Hepatocyte (in vitro differentiated cells): ENCODE data around the gene LTO1.

Experiments used
- CTCF ChIP-seq: fragments of 200-600 bp; sonication (generic); IDR thresholded peaks from 2 replicates; pipeline ENCODE4 v1.5.1; 2016; ENCODE audit warnings: antibody characterized with exemption, mild to moderate bottlenecking; ENCODE audit not compliant: poor library complexity
- EZH2 ChIP-seq: fragments of 200-600 bp; sonication (generic); IDR thresholded peaks from 2 replicates; pipeline ENCODE4 v1.6.1; 2016; ENCODE audit warnings: antibody characterized with exemption, mild to moderate bottlenecking, borderline replicate concordance

- TF ChIP-seq EZH2 (no peak), CTCF (no peak)
Measured at GRCh38 chr11:69657456-69657910, 17.7 kb downstream of the LTO1 start.
